Liver (tissue), 9 donors: ENCODE data around the gene SIAH1. TPM values are rescaled to one million over a fixed set of nuclear protein-coding genes. Genes with fewer than 3 reads are reported as not detected.

ENCODE experiments used
- DNase-seq: peaks from one replicate; pipeline ENCODE4 v3.0.0-alpha.2; 2017; ENCODE audit warnings: low spot score
- H3K27ac ChIP-seq, 2 donors: one replicate each; pipeline ENCODE4 v1.7.0; 2013; ENCODE audit warnings: inconsistent platforms in 2 of 2, low read length in 2 of 2, control low read depth in 1 of 2, low read depth in 1 of 2, mild to moderate bottlenecking in 1 of 2
- H3K27me3 ChIP-seq, 4 donors: one replicate each; pipeline versions ENCODE4 v1.6.1 to v1.7.0; 2013; ENCODE audit warnings: low read length in 3 of 4, inconsistent platforms in 1 of 4, mild to moderate bottlenecking in 1 of 4, moderate library complexity in 1 of 4; ENCODE audit not compliant: control insufficient read depth in 4 of 4, insufficient read depth in 4 of 4
- H3K36me3 ChIP-seq, 4 donors: one replicate each; pipeline versions ENCODE4 v1.6.1 to v1.7.0; 2013; ENCODE audit warnings: low read length in 3 of 4, mild to moderate bottlenecking in 3 of 4, low read depth in 1 of 4, moderate library complexity in 1 of 4; ENCODE audit not compliant: control insufficient read depth in 4 of 4, insufficient read depth in 3 of 4
- H3K4me1 ChIP-seq, 4 donors: one replicate each; pipeline versions ENCODE4 v1.6.1 to v1.7.0; 2013; ENCODE audit warnings: low read length in 3 of 4, mild to moderate bottlenecking in 3 of 4, moderate library complexity in 1 of 4; ENCODE audit not compliant: control insufficient read depth in 4 of 4, insufficient read depth in 4 of 4
- H3K4me3 ChIP-seq, 3 donors: one replicate each; pipeline versions ENCODE4 v1.6.1 to v1.7.0; 2013; ENCODE audit warnings: low read length in 3 of 3, control low read depth in 1 of 3, low read depth in 1 of 3, mild to moderate bottlenecking in 1 of 3
- H3K9ac ChIP-seq, 2 donors: one replicate each; pipeline ENCODE4 v1.7.0; 2013; ENCODE audit warnings: low read length in 2 of 2, mild to moderate bottlenecking in 2 of 2, moderate library complexity in 2 of 2, control low read depth in 1 of 2, low read depth in 1 of 2
- H3K9me3 ChIP-seq, 4 donors: one replicate each; pipeline versions ENCODE4 v1.6.1 to v1.7.0; 2013; ENCODE audit warnings: low read length in 3 of 4; ENCODE audit not compliant: control insufficient read depth in 4 of 4
- EGR1 ChIP-seq, 2 donors: IDR thresholded peaks; 2 replicates each; pipeline ENCODE4 v1.6.1; 2016 to 2018; ENCODE audit warnings: antibody characterized with exemption in 2 of 2, low read depth in 2 of 2
- FOXA1 ChIP-seq: IDR thresholded peaks from 2 replicates; pipeline ENCODE4 v1.6.1; 2016; ENCODE audit warnings: antibody characterized with exemption
- GABPA ChIP-seq, 2 donors: IDR thresholded peaks in 1 of 2; conservative IDR thresholded peaks in 1 of 2; 2 replicates each; pipeline ENCODE4 v1.6.1; 2016; ENCODE audit warnings: antibody characterized with exemption in 2 of 2, mild to moderate bottlenecking in 1 of 2, moderate library complexity in 1 of 2
- HNF4G ChIP-seq: IDR thresholded peaks from 2 replicates; pipeline ENCODE4 v1.6.1; 2016; ENCODE audit warnings: antibody characterized with exemption
- JUND ChIP-seq, 2 donors: IDR thresholded peaks; 2 replicates each; pipeline ENCODE4 v1.6.1; 2016; ENCODE audit warnings: antibody characterized with exemption in 2 of 2
- NR2F2 ChIP-seq: IDR thresholded peaks from 2 replicates; pipeline ENCODE4 v1.6.1; 2016; ENCODE audit warnings: antibody characterized with exemption
- RAD21 ChIP-seq, 2 donors: IDR thresholded peaks; 2 replicates each; pipeline ENCODE4 v1.6.1; 2016; ENCODE audit warnings: antibody characterized with exemption in 2 of 2, mild to moderate bottlenecking in 2 of 2
- REST ChIP-seq: IDR thresholded peaks from 2 replicates; pipeline ENCODE4 v1.6.1; 2016; ENCODE audit warnings: antibody characterized with exemption, mild to moderate bottlenecking
- RXRA ChIP-seq, 2 donors: IDR thresholded peaks; 2 replicates each; pipeline ENCODE4 v1.6.1; 2017 to 2018; ENCODE audit warnings: antibody characterized with exemption in 2 of 2, mild to moderate bottlenecking in 1 of 2
- SP1 ChIP-seq: IDR thresholded peaks from 2 replicates; pipeline ENCODE4 v1.6.1; 2018; ENCODE audit warnings: antibody characterized with exemption, mild to moderate bottlenecking
- TAF1 ChIP-seq: conservative IDR thresholded peaks from 2 replicates; pipeline ENCODE4 v1.6.1; 2016; ENCODE audit warnings: antibody characterized with exemption, mild to moderate bottlenecking
- YY1 ChIP-seq: IDR thresholded peaks from 2 replicates; pipeline ENCODE4 v1.6.1; 2016; ENCODE audit warnings: antibody characterized with exemption, mild to moderate bottlenecking
- WGBS: extraction: QIAGEN DNeasy Blood & Tissue Kit; methylation state at CpG from one replicate; pipeline ENCODE4 v1.1.7; 2013; 5-methylcytosine and 5-hydroxymethylcytosine counted together
- polyA plus RNA-seq, 2 donors: library from polyadenylated mRNA; stranded (reverse) in 1 of 2; unstranded in 1 of 2; fragments of 200-250 nt in 1 of 2; fragments of >200 nt in 1 of 2; fragmentation: Nextera tagmentation in 1 of 2; extraction: Ambion mirVana in 1 of 2; gene quantifications; one replicate each; pipeline versions ENCODE4 v1.2.1 to v1.2.3, GENCODE V29; 2013 to 2015
- total RNA-seq, 2 donors: library from RNA; depleted of rRNA; stranded (reverse); fragments of >200 nt; gene quantifications; one replicate each; pipeline ENCODE4 v1.2.3, GENCODE V29; 2014
- TF ChIP-seq, protein P1 (sequence below): IDR thresholded peaks from 2 replicates; pipeline ENCODE4 v1.6.1; 2016; ENCODE audit warnings: antibody characterized with exemption
- TF ChIP-seq, protein P2 (sequence below): IDR thresholded peaks from 2 replicates; pipeline ENCODE4 v1.6.1; 2016; ENCODE audit warnings: antibody characterized with exemption
- TF ChIP-seq, protein P3 (sequence below): IDR thresholded peaks from 2 replicates; pipeline ENCODE4 v1.6.1; 2016; ENCODE audit warnings: antibody characterized with exemption
- TF ChIP-seq, protein P4 (sequence below): fragments of 150-350 bp; IDR thresholded peaks from 2 replicates; pipeline ENCODE4 v1.5.1; 2017; ENCODE audit warnings: improper control_type of control experiment, low read depth, low read length; ENCODE audit not compliant: missing input control
- donor health status: healthy.
- donor health status: healthy.
- donor health status: healthy.
- donor health status: healthy.
- donor health status: healthy.

The SIAH1 gene
- total and polyA plus RNA-seq, 4 donors = 6.7 to 17.3 (median 15.8) TPM

DNA sequence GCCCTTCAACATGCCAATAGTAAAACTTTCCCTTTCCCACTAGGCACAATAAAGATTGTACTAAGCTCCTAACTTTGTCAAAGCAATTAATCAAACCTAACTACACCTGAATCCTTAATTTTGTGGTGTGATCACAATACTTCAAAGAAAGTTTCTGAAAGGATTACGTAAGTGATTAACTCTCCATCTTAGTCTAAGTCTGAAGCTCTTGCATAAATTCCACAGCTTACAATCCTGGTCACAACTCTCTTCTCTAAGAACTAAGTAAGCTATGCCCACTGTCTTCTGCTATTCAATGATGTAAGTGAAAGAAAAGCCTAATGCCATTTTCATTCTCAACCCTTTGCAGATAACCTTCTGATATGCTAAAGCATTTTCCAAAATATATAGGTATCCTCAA, 15.4 kb downstream of the SIAH1 start:
- H3K4me1 ChIP-seq = peaks cover 13 to 42% (median 21%) of the 10 kb centered on the region in 4 donors
- H3K36me3 ChIP-seq = no peaks in the 10 kb centered on the region
- no peak for DNase-seq
- H3K9me3 ChIP-seq = no peaks in the 10 kb centered on the region
- WGBS = 89% methylated on average over 1 of the region's 1 CpG
- no peaks in the 10 kb centered on the region for H3K27me3 ChIP-seq
- no peak overlapping the region for H3K4me3 ChIP-seq
- no peak overlapping the region for H3K9ac ChIP-seq
- H3K27ac ChIP-seq = no peak overlapping the region
- TF ChIP-seq, protein P1, sequence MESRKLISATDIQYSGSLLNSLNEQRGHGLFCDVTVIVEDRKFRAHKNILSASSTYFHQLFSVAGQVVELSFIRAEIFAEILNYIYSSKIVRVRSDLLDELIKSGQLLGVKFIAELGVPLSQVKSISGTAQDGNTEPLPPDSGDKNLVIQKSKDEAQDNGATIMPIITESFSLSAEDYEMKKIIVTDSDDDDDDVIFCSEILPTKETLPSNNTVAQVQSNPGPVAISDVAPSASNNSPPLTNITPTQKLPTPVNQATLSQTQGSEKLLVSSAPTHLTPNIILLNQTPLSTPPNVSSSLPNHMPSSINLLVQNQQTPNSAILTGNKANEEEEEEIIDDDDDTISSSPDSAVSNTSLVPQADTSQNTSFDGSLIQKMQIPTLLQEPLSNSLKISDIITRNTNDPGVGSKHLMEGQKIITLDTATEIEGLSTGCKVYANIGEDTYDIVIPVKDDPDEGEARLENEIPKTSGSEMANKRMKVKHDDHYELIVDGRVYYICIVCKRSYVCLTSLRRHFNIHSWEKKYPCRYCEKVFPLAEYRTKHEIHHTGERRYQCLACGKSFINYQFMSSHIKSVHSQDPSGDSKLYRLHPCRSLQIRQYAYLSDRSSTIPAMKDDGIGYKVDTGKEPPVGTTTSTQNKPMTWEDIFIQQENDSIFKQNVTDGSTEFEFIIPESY = no peak
- TF ChIP-seq JUND (IDR thresholded peaks at IDR 0.05) = no peak
- TF ChIP-seq, protein P2, sequence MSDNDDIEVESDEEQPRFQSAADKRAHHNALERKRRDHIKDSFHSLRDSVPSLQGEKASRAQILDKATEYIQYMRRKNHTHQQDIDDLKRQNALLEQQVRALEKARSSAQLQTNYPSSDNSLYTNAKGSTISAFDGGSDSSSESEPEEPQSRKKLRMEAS = no peak
- no peak for TF ChIP-seq NR2F2
- no peak for TF ChIP-seq HNF4G
- TF ChIP-seq, protein P3, sequence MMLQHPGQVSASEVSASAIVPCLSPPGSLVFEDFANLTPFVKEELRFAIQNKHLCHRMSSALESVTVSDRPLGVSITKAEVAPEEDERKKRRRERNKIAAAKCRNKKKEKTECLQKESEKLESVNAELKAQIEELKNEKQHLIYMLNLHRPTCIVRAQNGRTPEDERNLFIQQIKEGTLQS = no peak
- no peak for TF ChIP-seq TAF1
- no peak for TF ChIP-seq GABPA (IDR thresholded peaks at IDR 0.05 in 1 of 2, conservative IDR thresholded peaks at IDR 0.05 in 1 of 2)
- TF ChIP-seq FOXA1 = no peak
- TF ChIP-seq, protein P4, sequence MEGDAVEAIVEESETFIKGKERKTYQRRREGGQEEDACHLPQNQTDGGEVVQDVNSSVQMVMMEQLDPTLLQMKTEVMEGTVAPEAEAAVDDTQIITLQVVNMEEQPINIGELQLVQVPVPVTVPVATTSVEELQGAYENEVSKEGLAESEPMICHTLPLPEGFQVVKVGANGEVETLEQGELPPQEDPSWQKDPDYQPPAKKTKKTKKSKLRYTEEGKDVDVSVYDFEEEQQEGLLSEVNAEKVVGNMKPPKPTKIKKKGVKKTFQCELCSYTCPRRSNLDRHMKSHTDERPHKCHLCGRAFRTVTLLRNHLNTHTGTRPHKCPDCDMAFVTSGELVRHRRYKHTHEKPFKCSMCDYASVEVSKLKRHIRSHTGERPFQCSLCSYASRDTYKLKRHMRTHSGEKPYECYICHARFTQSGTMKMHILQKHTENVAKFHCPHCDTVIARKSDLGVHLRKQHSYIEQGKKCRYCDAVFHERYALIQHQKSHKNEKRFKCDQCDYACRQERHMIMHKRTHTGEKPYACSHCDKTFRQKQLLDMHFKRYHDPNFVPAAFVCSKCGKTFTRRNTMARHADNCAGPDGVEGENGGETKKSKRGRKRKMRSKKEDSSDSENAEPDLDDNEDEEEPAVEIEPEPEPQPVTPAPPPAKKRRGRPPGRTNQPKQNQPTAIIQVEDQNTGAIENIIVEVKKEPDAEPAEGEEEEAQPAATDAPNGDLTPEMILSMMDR = no peak
- TF ChIP-seq YY1 = no peak
- no peak for TF ChIP-seq RAD21 (IDR thresholded peaks at IDR 0.05)
- TF ChIP-seq EGR1 (IDR thresholded peaks at IDR 0.05; ENCODE audit: low read depth in 2 of 2) = no peak
- TF ChIP-seq SP1 = no peak
- no peak for TF ChIP-seq RXRA (IDR thresholded peaks at IDR 0.05)
- no peak for TF ChIP-seq REST
